Progenitor cell of endocrine pancreas (in vitro differentiated cells): ENCODE measurements around the gene NCAM2. TPM values are rescaled to one million over a fixed set of nuclear protein-coding genes. Genes with fewer than 3 reads are reported as not detected.

Experiments used
- DNase-seq: peaks from one replicate; pipeline ENCODE4 v3.0.0; 2021; ENCODE audit warnings: low spot score; ENCODE audit not compliant: unreplicated experiment
- H3K27ac Mint-ChIP-seq: 2 replicates; pipeline ENCODE4 v1.8.0; 2021; ENCODE audit warnings: mild to moderate bottlenecking, moderate library complexity, mixed read lengths
- H3K27me3 Mint-ChIP-seq: 2 replicates; pipeline ENCODE4 v1.8.0; 2021; ENCODE audit warnings: mixed read lengths
- H3K36me3 Mint-ChIP-seq: 2 replicates; pipeline ENCODE4 v1.8.0; 2022; ENCODE audit warnings: mixed read lengths; ENCODE audit not compliant: insufficient read depth
- H3K4me1 Mint-ChIP-seq: 2 replicates; pipeline ENCODE4 v1.8.0; 2021; ENCODE audit warnings: low read depth, mixed read lengths
- H3K4me3 Mint-ChIP-seq: 2 replicates; pipeline ENCODE4 v1.8.0; 2021; ENCODE audit warnings: low read depth, mild to moderate bottlenecking, moderate library complexity, mixed read lengths
- H3K9me3 Mint-ChIP-seq: 2 replicates; pipeline ENCODE4 v1.8.0; 2021; ENCODE audit warnings: low read depth, mixed read lengths
- total RNA-seq: library from RNA; stranded (reverse); gene quantifications from 2 replicates; pipeline ENCODE4 v1.2.1, GENCODE V29; 2021
- TF ChIP-seq, protein P1 (sequence below): fragments of 200-600 bp; sonication (generic); IDR thresholded peaks from one replicate; pipeline ENCODE4 v1.5.0; 2021; ENCODE audit warnings: antibody characterized with exemption, mild to moderate bottlenecking; ENCODE audit not compliant: unreplicated experiment

Gene NCAM2
- total RNA-seq, 1 donor from 2014 or later, result 0.60 TPM

DNA sequence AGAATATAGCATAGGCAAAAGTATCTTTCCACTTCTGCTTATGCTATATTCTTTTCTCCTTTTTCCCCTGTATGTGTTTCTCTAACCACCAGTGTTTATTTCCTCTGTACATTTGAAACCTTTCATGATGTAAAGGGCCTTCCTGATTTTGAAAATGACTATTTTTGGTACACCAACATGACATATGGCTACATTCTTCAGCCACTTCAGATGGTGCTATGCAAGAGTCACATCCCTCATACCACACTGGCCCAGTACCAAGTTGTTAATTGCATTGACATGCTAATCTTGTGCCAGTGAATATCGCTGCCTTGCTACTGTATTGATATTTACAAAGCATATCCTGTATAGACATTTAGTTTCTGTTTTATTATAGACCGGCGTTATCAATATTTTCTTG is 408.7 kb downstream of the NCAM2 start:
- Mint-ChIP-seq H3K9me3 (peaks cover 10% of the 10 kb centered on the region), H3K27me3 (no peaks in the 10 kb centered on the region), H3K27ac (no peak overlapping the region), H3K36me3 (no peaks in the 10 kb centered on the region), H3K4me1 (no peaks in the 10 kb centered on the region), H3K4me3 (no peak overlapping the region)
- DNase-seq, result no peak
- TF ChIP-seq, protein P1, sequence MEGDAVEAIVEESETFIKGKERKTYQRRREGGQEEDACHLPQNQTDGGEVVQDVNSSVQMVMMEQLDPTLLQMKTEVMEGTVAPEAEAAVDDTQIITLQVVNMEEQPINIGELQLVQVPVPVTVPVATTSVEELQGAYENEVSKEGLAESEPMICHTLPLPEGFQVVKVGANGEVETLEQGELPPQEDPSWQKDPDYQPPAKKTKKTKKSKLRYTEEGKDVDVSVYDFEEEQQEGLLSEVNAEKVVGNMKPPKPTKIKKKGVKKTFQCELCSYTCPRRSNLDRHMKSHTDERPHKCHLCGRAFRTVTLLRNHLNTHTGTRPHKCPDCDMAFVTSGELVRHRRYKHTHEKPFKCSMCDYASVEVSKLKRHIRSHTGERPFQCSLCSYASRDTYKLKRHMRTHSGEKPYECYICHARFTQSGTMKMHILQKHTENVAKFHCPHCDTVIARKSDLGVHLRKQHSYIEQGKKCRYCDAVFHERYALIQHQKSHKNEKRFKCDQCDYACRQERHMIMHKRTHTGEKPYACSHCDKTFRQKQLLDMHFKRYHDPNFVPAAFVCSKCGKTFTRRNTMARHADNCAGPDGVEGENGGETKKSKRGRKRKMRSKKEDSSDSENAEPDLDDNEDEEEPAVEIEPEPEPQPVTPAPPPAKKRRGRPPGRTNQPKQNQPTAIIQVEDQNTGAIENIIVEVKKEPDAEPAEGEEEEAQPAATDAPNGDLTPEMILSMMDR, result no peak

DNA sequence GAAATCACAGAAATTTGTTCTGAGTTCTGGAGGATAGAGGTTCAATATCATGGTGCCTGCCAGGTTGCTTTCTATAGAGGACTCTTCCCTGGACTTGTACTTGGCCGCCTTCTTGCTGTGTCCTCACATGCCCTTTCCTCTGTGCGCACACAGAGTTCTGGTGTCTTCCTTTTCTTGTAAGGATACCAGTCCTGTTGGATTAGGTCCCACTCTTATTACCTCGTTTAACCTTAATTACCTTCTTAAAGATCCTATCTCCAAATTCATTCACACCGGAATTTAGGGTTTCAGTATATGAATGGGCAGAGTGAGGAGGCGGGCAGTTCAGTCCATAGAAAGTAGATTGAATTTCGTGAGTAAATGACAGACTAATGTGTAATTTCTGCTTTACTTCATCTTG is 413.9 kb downstream of the NCAM2 start:
- Mint-ChIP-seq H3K27me3 (no peaks in the 10 kb centered on the region), H3K9me3 (no peaks in the 10 kb centered on the region), H3K36me3 (no peaks in the 10 kb centered on the region), H3K4me3 (no peak overlapping the region), H3K27ac (no peak overlapping the region), H3K4me1 (no peaks in the 10 kb centered on the region)
- DNase-seq, result no peak
- TF ChIP-seq, protein P1, result no peak

DNA sequence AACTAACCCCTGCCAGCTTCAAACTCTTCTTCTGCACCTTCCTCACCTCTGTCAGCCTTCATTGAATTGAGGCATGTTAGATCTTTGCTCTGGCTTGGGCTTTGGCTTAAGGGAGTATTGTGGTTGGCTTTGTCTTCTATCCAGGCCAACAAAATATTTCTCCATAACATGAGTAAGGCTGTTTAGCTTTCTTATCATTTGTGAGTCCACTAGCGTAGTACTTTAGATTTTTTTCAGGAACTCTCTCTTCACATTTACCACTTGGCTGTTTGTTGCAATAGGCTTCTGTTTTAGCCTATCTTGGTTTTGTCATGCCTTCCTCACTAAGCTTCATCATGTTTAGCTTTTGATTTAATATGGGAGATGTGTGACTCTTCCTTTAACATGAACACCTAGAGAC is 417.5 kb downstream of the NCAM2 start:
- Mint-ChIP-seq H3K27ac (no peak overlapping the region), H3K36me3 (no peaks in the 10 kb centered on the region)
- TF ChIP-seq, protein P1, result no peak

DNA sequence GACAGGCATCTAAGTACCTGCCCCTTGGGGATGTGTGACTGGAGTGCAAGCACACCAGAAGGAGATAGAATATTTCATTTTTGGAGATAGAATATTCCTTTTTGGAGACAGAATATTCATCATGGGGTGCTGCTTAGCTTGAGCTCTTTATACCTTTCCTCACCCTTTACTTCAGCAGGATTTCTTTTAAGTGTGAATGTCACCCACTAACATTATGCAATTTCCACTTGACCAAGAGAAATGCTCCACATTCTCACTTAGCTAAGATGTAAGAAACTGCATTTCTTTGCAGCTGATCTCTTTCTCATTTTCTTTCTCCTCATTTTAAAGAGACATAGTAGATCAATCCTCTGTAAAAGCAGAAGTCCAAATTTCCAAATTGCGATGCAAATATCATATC is 436.7 kb downstream of the NCAM2 start:
- no peak for DNase-seq
- Mint-ChIP-seq H3K36me3 (no peaks in the 10 kb centered on the region), H3K27me3 (no peaks in the 10 kb centered on the region), H3K4me3 (no peak overlapping the region), H3K27ac (no peak overlapping the region), H3K4me1 (no peaks in the 10 kb centered on the region), H3K9me3 (no peaks in the 10 kb centered on the region)
- TF ChIP-seq, protein P1, result no peak

More for the DNA sequence above, 417.5 kb downstream of the NCAM2 start:
- DNase-seq, result no peak
- Mint-ChIP-seq H3K4me3 (no peak overlapping the region), H3K27me3 (no peaks in the 10 kb centered on the region), H3K9me3 (no peaks in the 10 kb centered on the region), H3K4me1 (no peaks in the 10 kb centered on the region)

DNA sequence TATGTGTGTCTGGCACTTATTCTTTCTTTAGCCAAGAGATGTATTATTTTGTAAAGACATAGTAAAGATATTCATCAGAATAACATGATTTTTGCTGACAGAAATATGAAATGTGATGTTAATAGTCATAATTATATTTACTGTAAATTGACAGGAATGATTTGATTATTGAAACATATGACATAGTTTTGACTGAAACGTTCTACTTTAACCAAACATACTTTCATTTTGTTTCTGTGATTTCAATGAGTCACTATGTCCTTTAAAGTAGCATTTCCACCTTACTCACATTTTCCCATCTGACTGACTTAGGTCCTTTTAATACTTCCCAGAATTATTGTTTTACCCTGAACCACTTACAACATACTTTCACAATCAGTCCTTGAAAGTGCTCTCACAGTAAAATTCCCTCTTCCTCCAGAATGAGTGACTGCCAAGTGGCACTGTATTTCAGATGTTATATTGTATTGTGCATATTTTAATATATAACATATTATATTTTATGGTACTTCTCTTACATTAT is 437.9 kb downstream of the NCAM2 start:
- H3K36me3 Mint-ChIP-seq, result no peaks in the 10 kb centered on the region
- no peaks in the 10 kb centered on the region for H3K27me3 Mint-ChIP-seq
- H3K9me3 Mint-ChIP-seq, result no peaks in the 10 kb centered on the region
- no peak overlapping the region for H3K4me3 Mint-ChIP-seq
- H3K4me1 Mint-ChIP-seq, result no peaks in the 10 kb centered on the region
- TF ChIP-seq, protein P1, result no peak
- no peak for DNase-seq
- H3K27ac Mint-ChIP-seq, result no peak overlapping the region
